Subcutaneous abdominal adipose tissue (tissue), 5 donors: Measurements from ENCODE around the gene PLP1.

Source experiments
- H3K27ac ChIP-seq: one replicate; pipeline ENCODE4 v1.7.0; 2013; ENCODE audit warnings: low read depth, mild to moderate bottlenecking, inconsistent platforms, low read length, moderate library complexity
- H3K27me3 ChIP-seq, 5 donors: one replicate each; pipeline ENCODE4 v1.7.0; 2013; ENCODE audit warnings: low read length in 5 of 5, inconsistent platforms in 1 of 5; ENCODE audit not compliant: control insufficient read depth in 5 of 5, insufficient read depth in 4 of 5
- H3K36me3 ChIP-seq, 5 donors: one replicate each; pipeline ENCODE4 v1.7.0; 2013; ENCODE audit warnings: low read length in 5 of 5; ENCODE audit not compliant: control insufficient read depth in 5 of 5, insufficient read depth in 5 of 5
- H3K4me1 ChIP-seq, 5 donors: one replicate each; pipeline ENCODE4 v1.7.0; 2013; ENCODE audit warnings: low read length in 5 of 5, mild to moderate bottlenecking in 3 of 5, moderate library complexity in 1 of 5; ENCODE audit not compliant: control insufficient read depth in 5 of 5, insufficient read depth in 5 of 5
- H3K4me3 ChIP-seq, 5 donors: one replicate each; pipeline ENCODE4 v1.7.0; 2013; ENCODE audit warnings: low read length in 5 of 5, low read depth in 1 of 5
- H3K9ac ChIP-seq, 5 donors: one replicate each; pipeline ENCODE4 v1.7.0; 2013; ENCODE audit warnings: low read length in 5 of 5, mild to moderate bottlenecking in 4 of 5, moderate library complexity in 3 of 5
- H3K9me3 ChIP-seq, 5 donors: one replicate each; pipeline ENCODE4 v1.7.0; 2013; ENCODE audit warnings: low read length in 5 of 5; ENCODE audit not compliant: control insufficient read depth in 5 of 5
- donor health status: healthy.
- donor health status: healthy.
- donor health status: healthy.
- donor health status: healthy.
- donor health status: healthy.

Gene PLP1

GRCh38 chrX:103779141-103779789 lies 2.6 kb downstream of the PLP1 start:
- no peaks in the 10 kb centered on the region for H3K36me3 ChIP-seq
- H3K27me3 ChIP-seq = peaks cover 0 to 17% (median 7%) of the 10 kb centered on the region in 5 donors
- no peak overlapping the region for H3K4me3 ChIP-seq
- no peak overlapping the region for H3K9ac ChIP-seq
- H3K9me3 ChIP-seq = no peaks in the 10 kb centered on the region
- no peak overlapping the region for H3K27ac ChIP-seq
- H3K4me1 ChIP-seq = peaks cover 3 to 32% (median 8%) of the 10 kb centered on the region in 5 donors

- Histone ChIP-seq H3K27me3 (peaks cover 0 to 18% (median 7%) of the 10 kb centered on the region in 5 donors), H3K4me3 (no peak overlapping the region), H3K4me1 (peaks cover 3 to 27% (median 4%) of the 10 kb centered on the region in 5 donors), H3K9ac (no peak overlapping the region), H3K27ac (no peak overlapping the region), H3K36me3 (no peaks in the 10 kb centered on the region), H3K9me3 (no peaks in the 10 kb centered on the region)
Measured at GRCh38 chrX:103780336-103781061, 3.9 kb downstream of the PLP1 start.

- Histone ChIP-seq H3K27me3 (peaks cover 0 to 21% (median 7%) of the 10 kb centered on the region in 5 donors), H3K4me3 (no peak overlapping the region), H3K4me1 (peaks cover 3 to 26% (median 4%) of the 10 kb centered on the region in 5 donors), H3K27ac (no peak overlapping the region), H3K9me3 (no peaks in the 10 kb centered on the region), H3K36me3 (no peaks in the 10 kb centered on the region), H3K9ac (no peak overlapping the region)
Measured at GRCh38 chrX:103781062-103781402, 4.4 kb downstream of the PLP1 start.

GRCh38 chrX:103781706-103782105 lies 5.1 kb downstream of the PLP1 start:
- Histone ChIP-seq H3K4me3 (no peak overlapping the region), H3K36me3 (no peaks in the 10 kb centered on the region), H3K27me3 (peaks cover 0 to 23% (median 7%) of the 10 kb centered on the region in 5 donors), H3K4me1 (peaks cover 3 to 26% (median 4%) of the 10 kb centered on the region in 5 donors), H3K9me3 (no peaks in the 10 kb centered on the region), H3K27ac (no peak overlapping the region), H3K9ac (no peak overlapping the region)

- peaks cover 0 to 26% (median 4%) of the 10 kb centered on the region in 5 donors for H3K4me1 ChIP-seq
- H3K27ac ChIP-seq = no peak overlapping the region
- no peak overlapping the region for H3K4me3 ChIP-seq
- H3K9ac ChIP-seq = no peak overlapping the region
- H3K36me3 ChIP-seq = no peaks in the 10 kb centered on the region
- peaks cover 0 to 18% (median 3%) of the 10 kb centered on the region in 5 donors for H3K27me3 ChIP-seq
- H3K9me3 ChIP-seq = no peaks in the 10 kb centered on the region
Measured at GRCh38 chrX:103782640-103783039, 6.0 kb downstream of the PLP1 start.

DNA sequence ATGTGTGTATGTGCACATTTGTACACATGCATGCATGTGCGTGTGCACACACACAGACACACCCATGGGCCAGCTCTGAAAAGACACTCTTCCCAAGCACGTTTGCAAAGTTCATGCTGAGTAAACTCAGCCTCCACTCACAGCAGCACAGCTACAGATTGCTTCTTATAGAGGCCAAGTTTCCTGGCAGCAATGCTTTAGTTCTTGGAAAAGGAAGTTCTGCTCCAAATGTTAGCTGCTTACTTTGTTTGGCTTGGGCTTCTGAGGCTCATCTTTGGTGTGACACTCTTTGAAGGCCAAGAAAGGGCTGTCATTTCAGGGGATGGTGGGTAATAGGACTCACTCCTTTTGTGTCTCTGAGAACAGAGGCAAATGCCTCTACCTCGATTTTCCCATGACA lies 6.6 kb downstream of the PLP1 start:
- peaks cover 0 to 13% (median 0%) of the 10 kb centered on the region in 5 donors for H3K27me3 ChIP-seq
- H3K4me3 ChIP-seq = no peak overlapping the region
- H3K9ac ChIP-seq = no peak overlapping the region
- H3K36me3 ChIP-seq = no peaks in the 10 kb centered on the region
- H3K4me1 ChIP-seq = peaks cover 0 to 26% (median 4%) of the 10 kb centered on the region in 5 donors
- H3K27ac ChIP-seq = no peak overlapping the region
- no peaks in the 10 kb centered on the region for H3K9me3 ChIP-seq

GRCh38 chrX:103783971-103784370 lies 7.3 kb downstream of the PLP1 start:
- H3K9ac ChIP-seq = no peak overlapping the region
- H3K27ac ChIP-seq = no peak overlapping the region
- no peaks in the 10 kb centered on the region for H3K36me3 ChIP-seq
- H3K27me3 ChIP-seq = peaks cover 0 to 8% (median 0%) of the 10 kb centered on the region in 5 donors
- H3K4me1 ChIP-seq = peaks cover 0 to 26% (median 4%) of the 10 kb centered on the region in 5 donors
- H3K4me3 ChIP-seq = no peak overlapping the region
- no peaks in the 10 kb centered on the region for H3K9me3 ChIP-seq

- H3K9ac ChIP-seq = no peak overlapping the region
- H3K9me3 ChIP-seq = no peaks in the 10 kb centered on the region
- H3K36me3 ChIP-seq = no peaks in the 10 kb centered on the region
- no peak overlapping the region for H3K27ac ChIP-seq
- H3K4me3 ChIP-seq = no peak overlapping the region
- peaks cover 0 to 5% (median 0%) of the 10 kb centered on the region in 5 donors for H3K4me1 ChIP-seq
- H3K27me3 ChIP-seq = peaks cover 0 to 11% (median 3%) of the 10 kb centered on the region in 5 donors
Measured at GRCh38 chrX:103789004-103789403, 12.4 kb downstream of the PLP1 start.

DNA sequence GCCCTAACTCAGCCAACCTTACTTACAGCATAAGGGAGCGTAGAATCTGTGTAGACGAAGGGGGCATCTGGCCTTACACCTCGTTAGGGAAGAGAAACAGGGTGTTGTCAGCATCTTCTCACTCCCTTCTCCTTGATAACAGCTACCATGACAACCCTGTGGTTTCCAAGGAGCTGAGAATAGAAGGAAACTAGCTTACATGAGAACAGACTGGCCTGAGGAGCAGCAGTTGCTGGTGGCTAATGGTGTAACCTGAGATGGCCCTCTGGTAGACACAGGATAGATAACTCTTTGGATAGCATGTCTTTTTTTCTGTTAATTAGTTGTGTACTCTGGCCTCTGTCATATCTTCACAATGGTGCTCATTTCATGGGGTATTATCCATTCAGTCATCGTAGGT lies 14.6 kb downstream of the PLP1 start:
- H3K4me3 ChIP-seq = no peak overlapping the region
- H3K27me3 ChIP-seq = peaks cover 0 to 6% (median 3%) of the 10 kb centered on the region in 5 donors
- H3K9me3 ChIP-seq = no peaks in the 10 kb centered on the region
- no peaks in the 10 kb centered on the region for H3K36me3 ChIP-seq
- peaks cover 0 to 5% (median 0%) of the 10 kb centered on the region in 5 donors for H3K4me1 ChIP-seq
- no peak overlapping the region for H3K27ac ChIP-seq
- no peak overlapping the region for H3K9ac ChIP-seq

- H3K9me3 ChIP-seq = no peaks in the 10 kb centered on the region
- peaks cover 0 to 5% (median 0%) of the 10 kb centered on the region in 5 donors for H3K4me1 ChIP-seq
- H3K36me3 ChIP-seq = no peaks in the 10 kb centered on the region
- H3K4me3 ChIP-seq = no peak overlapping the region
- no peak overlapping the region for H3K27ac ChIP-seq
- H3K9ac ChIP-seq = no peak overlapping the region
- peaks cover 0 to 5% (median 3%) of the 10 kb centered on the region in 5 donors for H3K27me3 ChIP-seq
Measured at GRCh38 chrX:103791826-103792485, 15.3 kb downstream of the PLP1 start.
